ENCODE measurements around the gene SRPRA.

Gene SRPRA

DNA sequence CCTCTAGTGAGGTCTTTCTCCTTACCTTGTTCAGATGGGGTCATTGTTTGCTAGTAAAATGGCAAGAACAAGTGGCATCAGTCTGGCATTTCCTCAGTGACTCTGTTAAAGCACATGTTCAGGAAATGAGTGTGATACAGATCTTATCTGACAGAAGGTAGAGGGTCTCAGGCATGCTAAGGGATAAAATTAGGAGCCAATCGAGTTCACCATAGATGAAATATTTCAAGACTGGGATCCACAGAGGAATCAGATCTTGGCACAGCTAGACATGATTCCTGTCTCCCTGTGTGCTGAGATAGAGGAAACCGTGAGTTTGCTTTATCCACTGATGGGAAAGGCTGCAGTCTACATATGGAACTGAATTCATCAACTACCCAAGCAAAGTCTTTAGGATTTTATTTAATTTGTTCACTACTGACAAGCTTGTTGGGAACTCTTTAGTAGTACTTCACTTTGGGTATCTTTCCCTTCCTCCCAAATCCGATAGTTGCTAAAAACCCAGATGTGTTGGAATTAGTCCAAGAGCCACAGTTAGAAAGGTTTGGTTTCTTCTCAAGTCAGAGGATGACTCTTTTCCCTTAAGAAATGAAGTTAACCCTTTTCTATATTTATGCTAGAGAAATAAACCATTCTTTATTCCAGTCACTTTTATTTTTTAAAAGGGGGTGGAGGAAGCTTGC lies 38.7 kb downstream of the SRPRA start:
- DNase-seq = no peak

DNA sequence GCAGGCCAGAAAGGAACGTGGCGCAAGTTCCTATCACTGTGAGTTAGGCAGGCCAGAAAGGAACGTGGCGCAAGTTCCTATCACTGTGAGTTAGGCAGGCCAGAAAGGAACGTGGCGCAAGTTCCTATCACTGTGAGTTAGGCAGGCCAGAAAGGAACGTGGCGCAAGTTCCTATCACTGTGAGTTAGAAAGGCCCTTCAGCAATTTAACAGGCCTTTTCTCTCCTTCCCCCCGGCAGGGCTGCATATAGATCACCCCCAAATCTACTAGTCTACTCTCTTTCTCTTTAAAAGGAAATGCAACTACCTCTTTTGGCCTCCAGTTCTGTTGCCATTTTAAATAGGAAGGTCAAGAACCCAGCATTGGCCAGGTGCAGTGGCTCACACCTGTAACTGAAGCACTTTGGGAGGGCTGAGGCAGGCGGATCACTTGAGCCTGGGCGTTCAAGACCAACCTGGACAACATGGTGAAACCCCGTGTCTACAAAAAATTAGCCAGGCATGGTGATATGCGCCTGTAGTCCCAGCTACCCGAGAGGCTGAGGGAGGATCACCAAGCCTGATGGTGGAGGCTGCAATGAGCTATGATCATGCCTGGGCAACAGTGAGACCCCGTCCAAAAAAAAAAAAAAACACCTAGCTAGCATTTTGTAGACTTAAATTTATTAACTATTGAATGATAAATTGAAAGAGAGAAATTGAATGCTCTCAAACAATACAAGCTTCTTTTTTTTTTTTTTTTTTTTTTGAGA lies 42.2 kb downstream of the SRPRA start:
- no peak for DNase-seq

DNA sequence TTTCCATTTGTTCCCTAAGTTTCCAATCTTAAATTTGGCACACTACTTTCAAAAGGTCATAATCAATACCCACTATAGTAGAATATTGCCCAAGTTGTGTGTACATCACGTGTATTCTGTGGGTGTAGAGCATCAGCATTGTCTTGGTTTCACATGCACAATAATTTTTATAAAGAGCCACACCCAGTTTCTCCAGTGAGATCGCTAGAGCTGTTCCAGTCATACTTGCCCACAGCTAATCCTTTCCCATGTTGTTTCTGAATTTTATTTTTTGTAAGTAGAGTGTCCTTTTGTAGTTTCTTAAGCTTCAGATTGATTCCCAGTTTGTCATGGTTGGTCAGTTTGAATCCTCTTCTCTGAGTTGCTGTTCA lies 43.4 kb downstream of the SRPRA start:
- DNase-seq = no peak

GRCh38 chr11:126224647-126225294 lies 43.9 kb downstream of the SRPRA start:
- DNase-seq = no peak

DNA sequence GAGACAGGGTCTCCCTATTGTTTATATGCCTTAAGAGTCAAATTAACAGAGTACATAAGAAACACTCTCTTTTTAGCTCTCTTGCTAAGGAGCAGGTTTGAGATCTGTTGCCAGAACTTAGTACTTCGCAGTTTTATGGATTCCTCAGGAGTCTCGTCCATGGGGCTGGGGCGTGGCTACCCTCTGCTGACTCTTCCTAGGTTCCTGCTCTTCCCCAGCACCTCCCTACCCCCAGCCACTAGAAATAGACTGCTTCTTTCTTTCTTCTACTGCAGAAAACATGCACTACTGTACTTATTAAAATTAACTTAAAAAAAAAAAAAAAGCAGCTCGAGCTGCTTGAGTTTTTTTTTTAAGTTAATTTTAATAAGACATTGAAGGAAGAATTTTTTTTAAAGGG lies 49.1 kb downstream of the SRPRA start:
- no peak for DNase-seq

DNA sequence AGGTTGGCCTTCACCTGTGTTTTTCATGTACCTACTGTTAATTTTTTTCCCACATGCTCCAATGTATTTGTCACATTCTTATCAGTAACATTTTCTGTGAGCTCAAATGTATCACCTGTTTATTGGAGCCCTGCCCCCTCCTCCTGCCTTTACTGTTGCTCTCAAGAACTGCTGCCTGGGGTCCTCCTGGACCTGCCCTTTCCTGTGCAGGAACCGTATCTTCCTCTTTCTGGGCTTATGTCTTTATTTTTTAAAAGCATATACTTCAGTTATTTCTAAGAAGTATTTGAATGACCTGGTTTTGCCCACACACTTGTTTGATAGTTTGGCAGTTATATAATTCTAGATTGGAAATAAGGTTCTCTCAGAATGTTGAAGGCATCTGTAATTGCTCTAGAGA lies 51.2 kb downstream of the SRPRA start:
- no peak for DNase-seq

DNA sequence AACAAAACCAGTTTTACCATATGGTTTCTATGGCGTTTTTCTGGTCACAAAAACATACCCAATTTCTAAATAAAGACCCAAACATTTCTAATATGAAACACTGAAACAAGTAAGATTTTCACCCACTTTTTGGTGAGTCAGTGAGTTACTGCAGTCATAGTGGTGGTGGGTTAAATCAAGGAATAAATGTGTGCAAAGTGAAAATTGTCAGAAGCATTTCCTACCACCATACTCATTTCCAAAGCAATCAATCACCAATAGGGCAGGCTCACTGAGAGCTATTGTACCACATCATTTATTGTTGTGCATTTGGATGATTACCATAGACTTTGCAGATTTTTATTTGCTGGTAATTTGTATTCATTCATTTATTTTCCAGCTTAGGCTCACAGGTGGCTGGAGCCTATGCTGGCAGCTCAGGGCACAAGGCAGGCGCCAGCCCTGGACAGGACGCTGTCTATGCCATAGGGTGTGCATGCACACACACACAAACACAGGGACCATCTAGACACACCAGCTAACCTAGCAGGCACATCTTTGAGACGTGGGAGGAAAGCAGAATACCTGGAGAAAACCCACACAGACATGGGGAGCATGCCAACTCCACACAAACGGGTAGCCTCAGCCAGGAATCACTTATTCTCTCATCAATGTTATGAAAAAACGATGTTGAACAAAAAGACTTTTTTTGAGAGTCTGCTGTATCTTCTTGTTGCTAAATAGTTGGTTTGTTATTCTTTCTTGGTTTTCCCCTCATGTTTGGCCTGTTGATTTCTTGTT lies 52.0 kb downstream of the SRPRA start:
- DNase-seq = no peak

GRCh38 chr11:126214841-126215240 lies 53.9 kb downstream of the SRPRA start:
- no peak for DNase-seq

- no peak for DNase-seq
These were observed 54.3 kb downstream of the SRPRA start for GRCh38 chr11:126214441-126214840.
